Measurements from ENCODE around the gene EFCAB11. TPM values are rescaled to one million over a fixed set of nuclear protein-coding genes. Genes with fewer than 3 reads are reported as not detected.

EFCAB11 gene
- total and polyA plus RNA-seq, 2 of the 4 experiments (the other 2 are of a cell fraction), result 2.2 to 5.3 TPM

GRCh38 chr14:89798212-89798773 is 156.2 kb downstream of the EFCAB11 start:
- H2BK120ac ChIP-seq (ENCODE audit: low read depth, low read length), result no peak overlapping the region
- H4K20me1 ChIP-seq (ENCODE audit: insufficient read depth, low read length), result no peaks in the 10 kb centered on the region
- H3K27ac ChIP-seq (ENCODE audit: insufficient read depth, low read length), result no peak overlapping the region
- H2BK20ac ChIP-seq (ENCODE audit: low read depth, low read length), result no peak overlapping the region
- no peak overlapping the region for H4K91ac ChIP-seq (ENCODE audit: insufficient read depth, low read depth, low read length)
- H3K18ac ChIP-seq (ENCODE audit: low read depth, low read length), result no peak overlapping the region
- H2AK9ac ChIP-seq (replicated peaks; ENCODE audit: low read depth, low read length, poor library complexity), result no peak overlapping the region
- no peak overlapping the region for H3K4me3 ChIP-seq (ENCODE audit: insufficient read depth, low read depth, low read length)
- H4K8ac ChIP-seq (ENCODE audit: low read depth in 2 of 2, low read length in 2 of 2), result no peak overlapping the region
- H2BK5ac ChIP-seq (ENCODE audit: low read depth, low read length, poor library complexity, severe bottlenecking), result no peak overlapping the region
- TF ChIP-seq MXI1 (IDR thresholded peaks at IDR 0.05; ENCODE audit: borderline replicate concordance, low read depth, low read length) (no peak), RCOR1 (IDR thresholded peaks at IDR 0.05; ENCODE audit: insufficient replicate concordance, low read length) (no peak), CEBPB (IDR thresholded peaks at IDR 0.05; ENCODE audit: low read depth, low read length) (no peak), POLR2A (IDR thresholded peaks at IDR 0.05; ENCODE audit: low read depth, low read length) (no peak), NFE2L2 (IDR thresholded peaks at IDR 0.05; ENCODE audit: low read depth, low read length) (no peak), SMC3 (IDR thresholded peaks at IDR 0.05; ENCODE audit: low read depth, low read length) (no peak), FOS (IDR thresholded peaks at IDR 0.05; ENCODE audit: low read depth, low read length) (no peak), ELK1 (IDR thresholded peaks at IDR 0.05; ENCODE audit: borderline replicate concordance, low read depth, low read length) (no peak), BHLHE40 (IDR thresholded peaks at IDR 0.05; ENCODE audit: low read depth, low read length) (no peak), MAFK (IDR thresholded peaks at IDR 0.05; ENCODE audit: low read depth, low read length) (no peak), USF2 (IDR thresholded peaks at IDR 0.05; ENCODE audit: low read depth, low read length) (no peak), CHD1 (IDR thresholded peaks at IDR 0.05; ENCODE audit: low read depth, low read length) (no peak), MAZ (IDR thresholded peaks at IDR 0.05; ENCODE audit: borderline replicate concordance, low read depth, low read length) (no peak)
- H3K4me2 ChIP-seq (ENCODE audit: low read depth, low read length), result no peak overlapping the region
- ATAC-seq (ENCODE audit: low read depth) (no peak; the same call in 1 of the 2 replicates), DNase-seq (no peak)
- H3K79me1 ChIP-seq (ENCODE audit: low read depth in 1 of 2, low read length in 2 of 2), result no peaks in the 10 kb centered on the region
- H3K14ac ChIP-seq (replicated peaks; ENCODE audit: low read depth, low read length), result no peak overlapping the region
- dilution Hi-C loops (cut with HindIII; ENCODE audit: low sequenced_read_pairs, unreplicated experiment), result no loop called here
- no peaks in the 10 kb centered on the region for H3K9me3 ChIP-seq (ENCODE audit: control insufficient read depth, insufficient read depth, low read length)
- BruUV-seq (replicated peaks), result no TSS peak
- H3K56ac ChIP-seq (ENCODE audit: extremely low read depth, insufficient read depth, low read length), result no peak overlapping the region
- H3K4ac ChIP-seq (ENCODE audit: low read depth, low read length), result no peak overlapping the region
- H3K36me3 ChIP-seq (ENCODE audit: control insufficient read depth, insufficient read depth, low read length), result no peaks in the 10 kb centered on the region
- ChIA-PET POLR2A (ENCODE audit: unreplicated experiment) (no interaction called here), CTCF (no interaction called here)
- H3K4me1 ChIP-seq (ENCODE audit: control insufficient read depth, insufficient read depth, low read length), result peaks cover 7% of the 10 kb centered on the region
- no peaks in the 10 kb centered on the region for H3K27me3 ChIP-seq (ENCODE audit: control insufficient read depth, insufficient read depth, low read length)
- no peak overlapping the region for H2AFZ ChIP-seq (replicated peaks; ENCODE audit: low read length, poor library complexity)
- H3K9ac ChIP-seq (ENCODE audit: low read depth, low read length), result no peak overlapping the region
- 0 out of 2 replicates have a peak, but pooled peaks cover 3% of the 10 kb centered on the region for H3K9me1 ChIP-seq (ENCODE audit: insufficient read depth, low read length)
- no peak overlapping the region for H2BK15ac ChIP-seq (ENCODE audit: low read depth, low read length)
- no peak overlapping the region for H3K23ac ChIP-seq (ENCODE audit: low read depth, low read length)
- in situ Hi-C loops (cut with MboI; ENCODE audit: low sequenced_read_pairs), result no loop called here
- intact Hi-C loops (cut with micrococcal nuclease), result no loop called here
- no peak overlapping the region for H2AK5ac ChIP-seq (ENCODE audit: low read depth, low read length)
- no peak overlapping the region for H4K5ac ChIP-seq (ENCODE audit: low read depth, low read length)
- WGBS, 2 experiments (ENCODE audit: extremely low coverage in 2 of 2, insufficient read length in 1 of 2), result no CpG with 5 or more reads among the region's 4 CpGs
